H1 (cell line): ENCODE data around the gene HOMER3. TPM values are rescaled to one million over a fixed set of nuclear protein-coding genes. Genes with fewer than 3 reads are reported as not detected.

ENCODE experiments used
- CTCF ChIA-PET: fragments of 300-600 bp; sonication (Branson Sonifier 250); formaldehyde crosslinking; loops from one replicate; lab custom pipeline; 2021; ENCODE audit not compliant: partially characterized antibody; lab: Charles Lee
- POLR2A ChIA-PET: fragments of 300-600 bp; sonication (Branson Sonifier 250); formaldehyde crosslinking; loops from one replicate; lab custom pipeline; 2021; ENCODE audit warnings: inconsistent platforms; ENCODE audit not compliant: partially characterized antibody; lab: Charles Lee
- DNase-seq, 2 experiments: peaks; one replicate each; pipeline versions ENCODE4 v3.0.0 to v3.0.0-alpha.2; 2010 to 2022; ENCODE audit warnings: low spot score in 2 of 2, low read depth in 1 of 2, mixed read lengths in 1 of 2
- FAIRE-seq: peaks from 2 replicates; lab custom pipeline; 2011; peaks lifted over from hg19 to GRCh38; lab: Jason Lieb, UNC
- H2AFZ ChIP-seq: 2 replicates; pipeline ENCODE4 v1.8.1; 2012; ENCODE audit warnings: low read length, inconsistent platforms
- H2AK5ac ChIP-seq: 2 replicates; pipeline ENCODE4 v1.6.1; 2013; ENCODE audit warnings: low read depth, low read length
- H2BK120ac ChIP-seq: replicated peaks from 2 replicates; pipeline ENCODE3; 2013; ENCODE audit warnings: low read depth, low read length, inconsistent platforms
- H2BK12ac ChIP-seq: 2 replicates; pipeline ENCODE4 v1.6.1; 2013; ENCODE audit warnings: low read depth, low read length
- H2BK15ac ChIP-seq: 2 replicates; pipeline ENCODE4 v1.6.1; 2013; ENCODE audit warnings: low read length
- H2BK20ac ChIP-seq: 2 replicates; pipeline ENCODE4 v1.6.1; 2013; ENCODE audit warnings: low read length
- H2BK5ac ChIP-seq: 2 replicates; pipeline ENCODE4 v1.6.1; 2013; ENCODE audit warnings: low read depth, low read length
- H3K14ac ChIP-seq: 2 replicates; pipeline ENCODE4 v1.6.1; 2013; ENCODE audit warnings: inconsistent platforms; ENCODE audit not compliant: insufficient read length
- H3K18ac ChIP-seq: 2 replicates; pipeline ENCODE4 v1.6.1; 2013; ENCODE audit warnings: low read length; ENCODE audit errors: extremely low read depth
- H3K23ac ChIP-seq: 2 replicates; pipeline ENCODE4 v1.6.1; 2013; ENCODE audit warnings: inconsistent platforms; ENCODE audit not compliant: insufficient read length
- H3K23me2 ChIP-seq: 2 replicates; pipeline ENCODE4 v1.6.1; 2013; ENCODE audit warnings: low read depth, low read length
- H3K27ac ChIP-seq: 2 replicates; pipeline ENCODE4 v1.6.1; 2011; ENCODE audit warnings: low read depth, low read length, inconsistent platforms
- H3K27me3 ChIP-seq, 4 experiments: replicated peaks in 1 of 4; 1 replicate in 1 of 4; 2 replicates in 3 of 4; pipeline versions ENCODE4 v1.6.1 to v1.8.1; 2011 to 2013; ENCODE audit warnings: low read length in 3 of 4, mild to moderate bottlenecking in 3 of 4, inconsistent platforms in 2 of 4, mixed read lengths in 2 of 4, moderate library complexity in 1 of 4; ENCODE audit not compliant: control insufficient read depth in 3 of 4, insufficient read depth in 3 of 4; ENCODE audit errors: extremely low read depth in 1 of 4
- H3K36me3 ChIP-seq, 4 experiments: 2 replicates each; pipeline versions ENCODE4 v1.6.1 to v1.8.1; 2011 to 2013; ENCODE audit warnings: mild to moderate bottlenecking in 4 of 4, low read length in 3 of 4, moderate library complexity in 2 of 4, control low read depth in 1 of 4, inconsistent platforms in 1 of 4; ENCODE audit not compliant: insufficient read depth in 4 of 4, control insufficient read depth in 2 of 4
- H3K4ac ChIP-seq: replicated peaks from 2 replicates; pipeline ENCODE3; 2013; ENCODE audit warnings: low read length, low read depth, mixed read lengths, inconsistent platforms; ENCODE audit not compliant: insufficient read length
- H3K4me1 ChIP-seq, 4 experiments: replicated peaks in 1 of 4; 1 replicate in 1 of 4; 2 replicates in 3 of 4; pipeline versions ENCODE4 v1.6.1 to v1.8.1; 2011 to 2013; ENCODE audit warnings: low read length in 3 of 4, inconsistent platforms in 2 of 4, mixed read lengths in 1 of 4; ENCODE audit not compliant: insufficient read depth in 4 of 4, control insufficient read depth in 3 of 4
- H3K4me2 ChIP-seq, 2 experiments: 2 replicates each; pipeline versions ENCODE4 v1.6.1 to v1.8.1; 2011 to 2013; ENCODE audit warnings: low read depth in 2 of 2, low read length in 2 of 2, control low read depth in 1 of 2, inconsistent platforms in 1 of 2, mild to moderate bottlenecking in 1 of 2; ENCODE audit not compliant: insufficient read depth in 1 of 2
- H3K4me3 ChIP-seq, 4 experiments: fragments of 200-600, 300-600 bp in 1 of 4; sonication (generic), shearing (Covaris generic), sonication (Bioruptor Twin) in 1 of 4; 2 replicates each; pipeline versions ENCODE4 v1.5.1 to v1.8.1; 2011 to 2016; ENCODE audit warnings: low read length in 4 of 4, low read depth in 3 of 4, control low read depth in 2 of 4, inconsistent platforms in 2 of 4, mild to moderate bottlenecking in 2 of 4, mixed read lengths in 1 of 4, moderate library complexity in 1 of 4; ENCODE audit not compliant: insufficient read depth in 2 of 4; ENCODE audit errors: extremely low read depth in 1 of 4
- H3K56ac ChIP-seq: replicated peaks from 2 replicates; pipeline ENCODE3; 2013; ENCODE audit warnings: low read depth, mild to moderate bottlenecking, mixed read lengths, low read length, inconsistent platforms; ENCODE audit not compliant: insufficient read length
- H3K79me1 ChIP-seq: 2 replicates; pipeline ENCODE4 v1.6.1; 2013; ENCODE audit warnings: low read depth, low read length, control low read depth
- H3K79me2 ChIP-seq, 2 experiments: 2 replicates each; pipeline versions ENCODE4 v1.6.1 to v1.8.1; 2012 to 2013; ENCODE audit warnings: low read length in 2 of 2, mild to moderate bottlenecking in 2 of 2, inconsistent platforms in 1 of 2; ENCODE audit not compliant: insufficient read depth in 2 of 2, control insufficient read depth in 1 of 2
- H3K9ac ChIP-seq, 4 experiments: replicated peaks in 1 of 4; 1 replicate in 1 of 4; 2 replicates in 3 of 4; pipeline versions ENCODE4 v1.6.1 to v1.8.1; 2011 to 2013; ENCODE audit warnings: low read depth in 3 of 4, low read length in 3 of 4, control low read depth in 2 of 4, mild to moderate bottlenecking in 2 of 4, moderate library complexity in 2 of 4, inconsistent platforms in 1 of 4; ENCODE audit errors: extremely low read depth in 1 of 4
- H3K9me3 ChIP-seq, 2 experiments: 2 replicates each; pipeline versions ENCODE4 v1.6.1 to v1.8.1; 2012 to 2013; ENCODE audit warnings: mild to moderate bottlenecking in 2 of 2, moderate library complexity in 2 of 2, control low read depth in 1 of 2, inconsistent platforms in 1 of 2, low read depth in 1 of 2, low read length in 1 of 2, mixed read lengths in 1 of 2; ENCODE audit not compliant: insufficient read depth in 2 of 2
- H4K20me1 ChIP-seq, 2 experiments: replicated peaks in 1 of 2; 2 replicates each; pipeline versions ENCODE3 to v1.8.1; 2011 to 2013; ENCODE audit warnings: inconsistent platforms in 2 of 2, low read length in 2 of 2, mild to moderate bottlenecking in 1 of 2; ENCODE audit not compliant: insufficient read depth in 2 of 2, control insufficient read depth in 1 of 2
- H4K5ac ChIP-seq: 2 replicates; pipeline ENCODE4 v1.6.1; 2013; ENCODE audit warnings: low read length, low read depth, mixed read lengths, inconsistent platforms; ENCODE audit not compliant: insufficient read length
- H4K8ac ChIP-seq: 2 replicates; pipeline ENCODE4 v1.8.0; 2013; ENCODE audit warnings: mild to moderate bottlenecking, moderate library complexity, low read length, inconsistent platforms; ENCODE audit not compliant: insufficient read depth; ENCODE audit errors: extremely low read depth
- H4K91ac ChIP-seq: replicated peaks from 2 replicates; pipeline ENCODE3; 2013; ENCODE audit warnings: low read length, mixed read lengths, inconsistent platforms; ENCODE audit not compliant: insufficient read length
- BCL11A ChIP-seq, 2 experiments: IDR thresholded peaks; one replicate each; pipeline ENCODE4 v1.6.1; 2011; ENCODE audit warnings: low read depth in 2 of 2, low read length in 2 of 2, mild to moderate bottlenecking in 2 of 2
- CHD2 ChIP-seq: IDR thresholded peaks from 2 replicates; pipeline ENCODE4 v1.6.1; 2012; ENCODE audit warnings: low read length, improper control_type of control experiment
- CTBP2 ChIP-seq: IDR thresholded peaks from 2 replicates; pipeline ENCODE4 v1.7.0; 2011; ENCODE audit warnings: borderline replicate concordance, mild to moderate bottlenecking, moderate library complexity, mixed read lengths, low read length; ENCODE audit not compliant: insufficient read depth, insufficient read length
- EGR1 ChIP-seq: IDR thresholded peaks from 2 replicates; pipeline ENCODE4 v1.6.1; 2011; ENCODE audit warnings: low read depth, low read length, borderline replicate concordance
- EZH2 ChIP-seq: fragments of 200-600 bp; sonication (generic); IDR thresholded peaks from 2 replicates; pipeline ENCODE4 v1.7.1; 2012; ENCODE audit warnings: low read depth, mild to moderate bottlenecking, moderate library complexity, low read length, inconsistent platforms; ENCODE audit not compliant: severe bottlenecking
- POLR2A ChIP-seq, 2 experiments: IDR thresholded peaks; 1 replicate in 1 of 2; 2 replicates in 1 of 2; pipeline ENCODE4 v1.6.1; 2011; ENCODE audit warnings: low read depth in 2 of 2, low read length in 2 of 2, mild to moderate bottlenecking in 2 of 2; ENCODE audit errors: control extremely low read depth in 1 of 2
- POLR2AphosphoS5 ChIP-seq: IDR thresholded peaks from 2 replicates; pipeline ENCODE4 v1.6.1; 2011; ENCODE audit warnings: low read depth, low read length
- TAF1 ChIP-seq: IDR thresholded peaks from 2 replicates; pipeline ENCODE4 v1.6.1; 2011; ENCODE audit warnings: mild to moderate bottlenecking, low read depth, low read length
- WGBS, 2 experiments: shearing (Covaris generic) in 1 of 2; methylation state at CpG; one replicate each; pipeline versions ENCODE4 v1.1.6 to v1.1.7; 2013 to 2015; ENCODE audit warnings: low lambda C conversion rate in 2 of 2, mixed read lengths in 2 of 2, inconsistent platforms in 1 of 2, low coverage in 1 of 2, missing lambda C conversion rate in 1 of 2; ENCODE audit not compliant: insufficient replicate concordance in 2 of 2, insufficient coverage in 1 of 2, insufficient read length in 1 of 2; ENCODE audit errors: extremely low coverage in 1 of 2, missing lambda C conversion rate in 1 of 2; 5-methylcytosine and 5-hydroxymethylcytosine counted together
- polyA plus RNA-seq, 7 experiments: library from polyadenylated mRNA; depleted of rRNA in 3 of 7; stranded (reverse) in 5 of 7; unstranded in 2 of 7; fragments of >200 nt in 5 of 7; fragments of 200-250 nt in 2 of 7; gene quantifications; 1 replicate in 5 of 7; 2 replicates in 1 of 7; 4 replicates in 1 of 7; pipeline versions ENCODE4 v1.2.1 to v1.2.3, GENCODE V29; 2011 to 2013; ENCODE audit warnings: missing spikeins in 2 of 7, mixed read lengths in 2 of 7
- total RNA-seq: library from RNA; stranded (reverse); fragmentation: NEBNext Ultra II Directional; extraction: Animal tissue kit (Norgen Biotek cat#: 25700); gene quantifications from 2 replicates; pipeline ENCODE4 v1.2.1, GENCODE V29; 2021
- TF ChIP-seq, protein P1 (sequence below), 3 experiments: IDR thresholded peaks; 1 replicate in 2 of 3; 2 replicates in 1 of 3; pipeline versions ENCODE4 v1.5.1 to v1.6.1; 2011; ENCODE audit warnings: low read length in 3 of 3, mild to moderate bottlenecking in 3 of 3, inconsistent platforms in 2 of 3, low read depth in 1 of 3, moderate library complexity in 1 of 3; ENCODE audit not compliant: insufficient read depth in 1 of 3; ENCODE audit errors: control extremely low read depth in 1 of 3

Gene HOMER3
- total and polyA plus RNA-seq, 2 of the 8 experiments (the other 6 are each of a cell fraction or from before 2014, with no cell fraction given): 28.3 to 41.6 TPM

DNA sequence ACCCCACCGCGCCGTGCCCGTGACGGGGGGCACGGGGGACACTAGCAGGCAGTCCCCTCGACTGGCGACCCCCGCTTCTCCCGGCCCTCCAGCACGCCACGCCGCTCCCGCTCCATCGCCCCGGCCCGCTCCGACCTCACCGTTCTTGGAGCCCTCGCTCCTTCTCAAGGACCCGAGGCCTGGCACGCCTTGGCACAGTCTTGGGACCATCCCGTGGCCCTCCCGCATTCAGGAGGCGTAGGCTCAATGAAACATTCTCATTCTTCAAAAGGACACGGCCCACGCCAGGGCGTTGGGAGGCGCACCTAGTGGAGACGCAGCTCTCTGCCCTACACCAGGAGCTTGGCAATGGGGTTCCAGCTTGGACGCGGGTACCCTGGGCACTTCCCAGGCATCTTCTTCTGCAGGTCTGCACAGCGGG lies 44.6 kb downstream of the HOMER3 start:
- Histone ChIP-seq H3K79me1 (no peaks in the 10 kb centered on the region), H3K4me2 (peak overlapping the region; percentile 57 to 68; a peak in 3 of 4 replicates), H3K36me3 (peaks cover 0 to 5% (median 0%) of the 10 kb centered on the region in 4 experiments; a peak in 1 of 8 replicates), H2BK20ac (no peak overlapping the region), H3K18ac (no peak overlapping the region; the same call in none of the 2 replicates), H4K91ac (no peak overlapping the region), H3K9me3 (no peaks in the 10 kb centered on the region), H3K79me2 (no peaks in the 10 kb centered on the region), H4K20me1 (peaks cover 6 to 11% of the 10 kb centered on the region in 2 experiments), H3K56ac (no peak overlapping the region), H2BK12ac (no peak overlapping the region), H3K27ac (no peak overlapping the region), H2BK5ac (no peak overlapping the region), H3K23me2 (peaks cover 6% of the 10 kb centered on the region; the same call in 1 of the 2 replicates), H3K4ac (no peak overlapping the region), H2BK15ac (no peak overlapping the region), H3K4me3 (peak overlapping the region; percentile 1 to 55 (median 27); a peak in 5 of 8 replicates), H4K5ac (no peak overlapping the region), H3K4me1 (peaks cover 0 to 13% (median 5%) of the 10 kb centered on the region in 4 experiments; a peak in 5 of 7 replicates), H3K27me3 (peaks cover 0 to 13% (median 8%) of the 10 kb centered on the region in 4 experiments; a peak in 4 of 7 replicates), H3K9ac (no peak overlapping the region), H3K23ac (no peak overlapping the region), H4K8ac (no peak overlapping the region), H2BK120ac (no peak overlapping the region), H3K14ac (no peak overlapping the region), H2AK5ac (no peak overlapping the region), H2AFZ (no peak overlapping the region)
- 31% methylated on average over 27 of the region's 33 CpGs; no CpG with 5 or more reads in 1 of the 2 experiments for WGBS, 2 experiments
- TF ChIP-seq CHD2 (no peak), EGR1 (no peak), BCL11A (IDR thresholded peaks at IDR 0.05; ENCODE audit: low read depth in 2 of 2, low read length in 2 of 2) (no peak), POLR2AphosphoS5 (no peak), POLR2A (IDR thresholded peaks at IDR 0.05; ENCODE audit: control extremely low read depth in 1 of 2, low read depth in 2 of 2, low read length in 2 of 2) (no peak), TAF1 (no peak), CTBP2 (no peak), EZH2 (no peak)
- TF ChIP-seq, protein P1, sequence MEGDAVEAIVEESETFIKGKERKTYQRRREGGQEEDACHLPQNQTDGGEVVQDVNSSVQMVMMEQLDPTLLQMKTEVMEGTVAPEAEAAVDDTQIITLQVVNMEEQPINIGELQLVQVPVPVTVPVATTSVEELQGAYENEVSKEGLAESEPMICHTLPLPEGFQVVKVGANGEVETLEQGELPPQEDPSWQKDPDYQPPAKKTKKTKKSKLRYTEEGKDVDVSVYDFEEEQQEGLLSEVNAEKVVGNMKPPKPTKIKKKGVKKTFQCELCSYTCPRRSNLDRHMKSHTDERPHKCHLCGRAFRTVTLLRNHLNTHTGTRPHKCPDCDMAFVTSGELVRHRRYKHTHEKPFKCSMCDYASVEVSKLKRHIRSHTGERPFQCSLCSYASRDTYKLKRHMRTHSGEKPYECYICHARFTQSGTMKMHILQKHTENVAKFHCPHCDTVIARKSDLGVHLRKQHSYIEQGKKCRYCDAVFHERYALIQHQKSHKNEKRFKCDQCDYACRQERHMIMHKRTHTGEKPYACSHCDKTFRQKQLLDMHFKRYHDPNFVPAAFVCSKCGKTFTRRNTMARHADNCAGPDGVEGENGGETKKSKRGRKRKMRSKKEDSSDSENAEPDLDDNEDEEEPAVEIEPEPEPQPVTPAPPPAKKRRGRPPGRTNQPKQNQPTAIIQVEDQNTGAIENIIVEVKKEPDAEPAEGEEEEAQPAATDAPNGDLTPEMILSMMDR (IDR thresholded peaks at IDR 0.05; ENCODE audit: control extremely low read depth in 1 of 3, insufficient read depth in 1 of 3, low read depth in 1 of 3, low read length in 3 of 3): no peak
- FAIRE-seq (no peak), DNase-seq (peak in 1 of 2 experiments; percentile 69)
- CTCF ChIA-PET: interaction anchor here (0.8 to 2.7 kb wide), 7 partner anchors 11 to 445 kb away, joined by 3 to 16 read pairs (median 5); no protein-coding TSS in a partner anchor
- POLR2A ChIA-PET: interaction anchor here (0.5 to 4.0 kb wide), 7 partner anchors 12 to 203 kb away, joined by 3 to 17 read pairs (median 3); partner anchors contain the start of genes COPE and DDX49
